Measurements from ENCODE around the gene USP15. TPM values are rescaled to one million over a fixed set of nuclear protein-coding genes. Genes with fewer than 3 reads are reported as not detected.

The USP15 gene
- total RNA-seq, 4 donors from 2014 or later: 70.8 to 99.4 (median 77.9) TPM

DNA sequence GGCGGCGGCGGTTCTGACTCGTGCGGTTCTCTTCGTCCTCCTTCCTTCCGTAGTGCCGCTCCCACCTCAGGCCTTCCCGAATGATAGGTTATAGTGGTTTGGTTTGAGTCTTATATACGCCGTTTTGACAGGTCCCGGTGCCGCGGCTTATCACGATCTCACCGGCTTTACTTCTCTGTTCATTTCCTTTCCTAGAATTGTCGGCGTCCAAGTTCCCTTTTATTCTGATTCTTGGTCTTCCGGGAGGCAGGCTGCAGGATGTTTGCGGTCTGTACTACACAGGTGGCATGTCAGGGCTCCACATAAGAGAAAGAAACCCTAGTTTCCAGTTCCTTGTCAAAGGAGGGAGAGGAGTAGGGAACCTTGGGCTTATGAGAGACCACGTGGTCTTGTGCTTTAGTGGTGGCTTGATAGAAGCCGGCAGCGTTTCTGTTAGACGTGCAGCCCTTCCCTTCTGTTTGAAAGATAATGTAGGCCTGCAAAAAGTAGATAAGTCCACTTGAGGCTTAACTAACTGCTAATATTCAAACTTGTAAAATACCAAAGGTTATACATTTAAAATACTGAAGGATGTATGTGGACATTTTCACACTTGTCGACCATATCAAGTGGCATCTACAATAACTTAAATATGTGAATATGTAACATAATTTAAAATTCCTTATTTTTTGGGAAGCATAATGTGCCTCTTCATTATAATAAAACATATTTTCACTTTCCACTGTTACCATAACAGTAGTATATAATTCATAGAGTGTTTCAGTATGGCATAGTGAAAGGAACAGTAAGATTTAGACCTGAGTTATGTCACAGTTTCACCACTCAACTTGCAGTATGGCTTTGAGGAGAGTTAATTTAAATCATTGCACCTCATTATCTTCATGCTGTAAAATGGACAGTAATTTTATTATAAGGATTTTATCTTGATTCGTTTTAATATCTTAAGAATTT, 804 bp downstream of the USP15 start:
- Histone ChIP-seq H3K27me3 (no peaks in the 10 kb centered on the region), H3K9me3 (no peaks in the 10 kb centered on the region), H3K4me3 (peak overlapping the region; percentile 74 to 99 (median 88)), H3K36me3 (no peaks in the 10 kb centered on the region), H3K4me1 (peaks cover 0 to 65% (median 29%) of the 10 kb centered on the region in 4 donors), H3K27ac (peak overlapping the region; percentile 90 to 98 (median 95))
- WGBS, 2 donors: 3% methylated on average over 26 of the region's 26 CpGs
- peak in 1 of 2 donors; percentile 28 for DNase-seq (ENCODE audit: low spot score in 2 of 2)
- TF ChIP-seq POLR2A (IDR thresholded peaks at IDR 0.05) (no peak), EP300 (IDR thresholded peaks at IDR 0.05) (no peak)
- TF ChIP-seq, protein P1, sequence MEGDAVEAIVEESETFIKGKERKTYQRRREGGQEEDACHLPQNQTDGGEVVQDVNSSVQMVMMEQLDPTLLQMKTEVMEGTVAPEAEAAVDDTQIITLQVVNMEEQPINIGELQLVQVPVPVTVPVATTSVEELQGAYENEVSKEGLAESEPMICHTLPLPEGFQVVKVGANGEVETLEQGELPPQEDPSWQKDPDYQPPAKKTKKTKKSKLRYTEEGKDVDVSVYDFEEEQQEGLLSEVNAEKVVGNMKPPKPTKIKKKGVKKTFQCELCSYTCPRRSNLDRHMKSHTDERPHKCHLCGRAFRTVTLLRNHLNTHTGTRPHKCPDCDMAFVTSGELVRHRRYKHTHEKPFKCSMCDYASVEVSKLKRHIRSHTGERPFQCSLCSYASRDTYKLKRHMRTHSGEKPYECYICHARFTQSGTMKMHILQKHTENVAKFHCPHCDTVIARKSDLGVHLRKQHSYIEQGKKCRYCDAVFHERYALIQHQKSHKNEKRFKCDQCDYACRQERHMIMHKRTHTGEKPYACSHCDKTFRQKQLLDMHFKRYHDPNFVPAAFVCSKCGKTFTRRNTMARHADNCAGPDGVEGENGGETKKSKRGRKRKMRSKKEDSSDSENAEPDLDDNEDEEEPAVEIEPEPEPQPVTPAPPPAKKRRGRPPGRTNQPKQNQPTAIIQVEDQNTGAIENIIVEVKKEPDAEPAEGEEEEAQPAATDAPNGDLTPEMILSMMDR (IDR thresholded peaks at IDR 0.05): no peak

DNA sequence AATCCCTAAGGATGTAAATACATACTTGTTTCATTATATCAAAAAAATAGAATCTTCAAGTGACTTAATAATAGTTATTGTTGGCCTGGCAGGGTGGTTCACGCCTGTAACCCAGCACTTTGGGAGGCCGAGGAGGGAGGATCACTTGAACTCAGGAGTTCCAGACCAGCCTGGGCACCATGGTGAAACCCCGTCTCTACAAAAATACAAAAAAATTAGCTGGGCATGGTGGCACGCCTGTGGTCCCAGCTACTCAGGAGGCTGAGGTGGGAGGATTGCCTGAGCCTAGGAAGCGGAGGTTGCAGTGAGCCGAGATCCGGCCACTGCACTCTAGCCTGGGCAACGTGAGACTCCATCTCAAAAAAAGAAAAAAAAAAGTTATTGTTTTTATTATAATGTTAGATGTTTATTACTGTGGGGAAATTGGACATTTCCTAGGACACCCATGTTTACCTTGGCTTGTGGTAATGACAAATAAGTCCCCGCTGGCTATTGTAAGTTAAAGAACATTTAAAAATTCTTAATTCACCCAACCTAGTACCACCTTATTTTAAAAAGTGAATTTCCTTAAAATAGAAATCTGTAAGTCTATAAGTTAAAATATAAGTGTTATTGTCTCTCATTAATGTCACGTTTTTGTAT, 1.8 kb downstream of the USP15 start:
- 80 to 85% methylated on average over 10 of the region's 10 CpGs for WGBS, 2 donors
- no peaks in the 10 kb centered on the region for H3K36me3 ChIP-seq
- no peak overlapping the region for H3K27ac ChIP-seq
- H3K9me3 ChIP-seq: no peaks in the 10 kb centered on the region
- TF ChIP-seq EP300 (IDR thresholded peaks at IDR 0.05) (no peak), POLR2A (IDR thresholded peaks at IDR 0.05) (no peak)
- TF ChIP-seq, protein P1 (IDR thresholded peaks at IDR 0.05): no peak
- no peaks in the 10 kb centered on the region for H3K27me3 ChIP-seq
- peak overlapping the region in 2 of 4 donors; percentile 74 to 79 for H3K4me3 ChIP-seq
- DNase-seq (ENCODE audit: low spot score in 2 of 2): no peak
- H3K4me1 ChIP-seq: peaks cover 0 to 75% (median 27%) of the 10 kb centered on the region in 4 donors

DNA sequence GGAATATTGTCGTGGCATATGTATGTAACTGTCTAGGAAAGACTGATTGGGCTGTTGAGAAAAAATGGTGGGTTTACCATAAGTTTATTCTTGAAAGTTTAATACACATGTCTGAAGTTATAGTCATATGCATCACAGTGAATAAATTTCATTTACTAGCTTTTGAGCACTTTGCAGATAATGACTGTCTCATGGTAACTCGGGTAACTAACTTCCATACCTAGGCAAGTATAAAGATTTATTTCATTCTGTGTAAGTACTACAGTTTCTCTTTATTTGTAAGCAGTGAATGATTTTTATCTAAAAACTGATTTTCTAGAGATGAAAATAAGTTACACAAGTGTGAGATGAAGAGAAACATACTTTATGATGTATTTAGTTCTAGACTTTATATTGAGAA, 3.0 kb downstream of the USP15 start:
- Histone ChIP-seq H3K36me3 (no peaks in the 10 kb centered on the region), H3K4me3 (no peak overlapping the region), H3K4me1 (peaks cover 0 to 81% (median 28%) of the 10 kb centered on the region in 4 donors), H3K9me3 (no peaks in the 10 kb centered on the region), H3K27me3 (no peaks in the 10 kb centered on the region), H3K27ac (no peak overlapping the region)
- 68 to 77% methylated on average over 2 of the region's 2 CpGs for WGBS, 2 donors
- TF ChIP-seq, protein P1 (IDR thresholded peaks at IDR 0.05): no peak
- no peak for TF ChIP-seq EP300 (IDR thresholded peaks at IDR 0.05)
- no peak for TF ChIP-seq POLR2A (IDR thresholded peaks at IDR 0.05)
- no peak for DNase-seq (ENCODE audit: low spot score in 2 of 2)

DNA sequence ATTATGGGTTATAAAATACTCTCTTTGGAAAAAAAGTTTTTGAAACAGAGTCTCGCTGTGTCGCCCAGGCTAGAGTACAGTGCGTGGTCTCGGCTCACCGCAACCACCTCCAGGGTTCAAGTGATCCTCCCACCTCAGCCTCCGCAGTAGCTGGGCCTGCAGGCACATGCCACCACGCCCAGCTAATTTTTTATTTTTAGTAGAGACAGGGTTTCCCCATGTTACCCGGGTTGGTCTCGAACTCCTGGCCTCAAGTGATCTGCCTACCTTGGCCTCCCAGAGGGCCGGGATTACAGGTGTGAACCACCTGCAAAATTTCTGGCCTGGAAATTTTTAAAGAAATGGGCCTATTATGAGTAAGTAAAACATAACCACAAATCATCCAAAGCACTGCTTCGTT, 3.8 kb downstream of the USP15 start:
- DNase-seq (ENCODE audit: low spot score in 2 of 2): no peak
- Histone ChIP-seq H3K27me3 (no peaks in the 10 kb centered on the region), H3K4me1 (peaks cover 0 to 83% (median 30%) of the 10 kb centered on the region in 4 donors), H3K9me3 (no peaks in the 10 kb centered on the region), H3K36me3 (no peaks in the 10 kb centered on the region), H3K4me3 (no peak overlapping the region), H3K27ac (no peak overlapping the region)
- TF ChIP-seq, protein P1 (IDR thresholded peaks at IDR 0.05): no peak
- TF ChIP-seq EP300 (IDR thresholded peaks at IDR 0.05): no peak
- WGBS, 2 donors: 91 to 93% methylated on average over 11 of the region's 11 CpGs

DNA sequence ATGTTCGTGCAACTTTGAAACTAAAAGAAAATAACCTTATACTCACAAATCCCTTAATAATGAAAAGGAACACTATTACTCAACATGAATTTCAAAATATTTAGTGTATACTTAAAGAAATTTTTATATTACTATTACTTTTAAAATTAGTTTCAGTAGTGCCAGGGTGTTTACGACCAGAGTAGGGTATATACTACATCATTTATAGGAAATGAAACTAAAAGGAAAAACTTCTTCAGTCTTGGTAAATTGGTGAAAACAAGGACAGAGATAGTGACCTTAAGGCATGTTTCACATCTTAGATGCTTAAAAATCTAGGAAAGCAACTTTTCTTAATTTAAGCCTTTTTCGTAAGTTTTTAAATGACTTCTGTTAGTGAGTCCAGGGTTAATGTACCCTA, 4.5 kb downstream of the USP15 start:
- 76 to 77% methylated on average over 3 of the region's 3 CpGs for WGBS, 2 donors
- no peak overlapping the region for H3K27ac ChIP-seq
- no peaks in the 10 kb centered on the region for H3K27me3 ChIP-seq
- H3K4me3 ChIP-seq: no peak overlapping the region
- H3K36me3 ChIP-seq: no peaks in the 10 kb centered on the region
- DNase-seq (ENCODE audit: low spot score in 2 of 2): no peak
- TF ChIP-seq POLR2A (IDR thresholded peaks at IDR 0.05): no peak
- TF ChIP-seq, protein P1 (IDR thresholded peaks at IDR 0.05): no peak
- H3K4me1 ChIP-seq: peaks cover 0 to 81% (median 30%) of the 10 kb centered on the region in 4 donors
- H3K9me3 ChIP-seq: no peaks in the 10 kb centered on the region

Measured in tibial nerve (tissue), 4 donors.